ENCODE results near the gene FOSB. TPM values are rescaled to one million over a fixed set of nuclear protein-coding genes. Genes with fewer than 3 reads are reported as not detected.

FOSB gene
- total RNA-seq, 3 donors from 2014 or later: 29.8 to 109 (median 38.4) TPM

DNA sequence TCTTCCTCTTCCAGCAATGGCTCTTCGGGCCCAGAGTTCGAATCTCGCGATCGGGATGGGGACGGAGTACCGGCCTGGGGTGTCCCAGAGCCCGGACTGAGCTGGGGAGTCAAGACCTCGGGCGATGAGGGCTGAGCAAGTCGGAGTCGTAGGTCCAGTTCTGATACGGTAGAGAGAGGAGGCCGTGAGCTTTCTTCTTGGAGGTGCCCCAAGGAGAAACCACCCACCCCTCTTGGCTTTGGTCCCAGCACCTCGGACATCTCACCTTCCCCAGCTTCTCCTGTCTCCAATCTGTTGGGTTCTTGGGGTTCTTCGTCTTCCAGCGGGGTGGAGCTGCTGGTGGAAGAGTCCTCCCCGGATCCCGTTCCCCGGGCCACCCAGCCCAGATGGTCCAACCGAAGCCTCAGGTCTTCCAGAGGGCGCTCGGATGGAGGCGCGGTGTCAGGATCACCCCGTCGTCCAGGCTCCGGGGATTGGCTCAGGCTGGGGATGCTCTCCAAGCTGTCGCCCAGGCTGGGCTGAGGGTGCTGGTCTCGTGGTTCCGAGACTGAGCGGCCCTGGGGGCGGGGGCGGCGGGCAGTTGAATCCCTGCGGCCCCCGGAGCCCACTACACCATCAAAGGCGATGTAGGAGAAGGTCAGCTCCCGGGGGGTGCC is 26.6 kb downstream of the FOSB start:
- Histone ChIP-seq H3K4me1 (peaks cover 2 to 14% of the 10 kb centered on the region in 2 donors), H3K27ac (no peak overlapping the region), H3K9me3 (no peaks in the 10 kb centered on the region), H3K27me3 (peaks cover 0 to 7% of the 10 kb centered on the region in 2 donors), H3K4me3 (no peak overlapping the region), H3K36me3 (no peaks in the 10 kb centered on the region)
- TF ChIP-seq, protein P1, sequence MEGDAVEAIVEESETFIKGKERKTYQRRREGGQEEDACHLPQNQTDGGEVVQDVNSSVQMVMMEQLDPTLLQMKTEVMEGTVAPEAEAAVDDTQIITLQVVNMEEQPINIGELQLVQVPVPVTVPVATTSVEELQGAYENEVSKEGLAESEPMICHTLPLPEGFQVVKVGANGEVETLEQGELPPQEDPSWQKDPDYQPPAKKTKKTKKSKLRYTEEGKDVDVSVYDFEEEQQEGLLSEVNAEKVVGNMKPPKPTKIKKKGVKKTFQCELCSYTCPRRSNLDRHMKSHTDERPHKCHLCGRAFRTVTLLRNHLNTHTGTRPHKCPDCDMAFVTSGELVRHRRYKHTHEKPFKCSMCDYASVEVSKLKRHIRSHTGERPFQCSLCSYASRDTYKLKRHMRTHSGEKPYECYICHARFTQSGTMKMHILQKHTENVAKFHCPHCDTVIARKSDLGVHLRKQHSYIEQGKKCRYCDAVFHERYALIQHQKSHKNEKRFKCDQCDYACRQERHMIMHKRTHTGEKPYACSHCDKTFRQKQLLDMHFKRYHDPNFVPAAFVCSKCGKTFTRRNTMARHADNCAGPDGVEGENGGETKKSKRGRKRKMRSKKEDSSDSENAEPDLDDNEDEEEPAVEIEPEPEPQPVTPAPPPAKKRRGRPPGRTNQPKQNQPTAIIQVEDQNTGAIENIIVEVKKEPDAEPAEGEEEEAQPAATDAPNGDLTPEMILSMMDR (IDR thresholded peaks at IDR 0.05): no peak
- DNase-seq (ENCODE audit: low spot score in 2 of 2): no peak
- intact Hi-C loops (cut with DNase I; ENCODE audit: low total_unique reads): no loop called here

DNA sequence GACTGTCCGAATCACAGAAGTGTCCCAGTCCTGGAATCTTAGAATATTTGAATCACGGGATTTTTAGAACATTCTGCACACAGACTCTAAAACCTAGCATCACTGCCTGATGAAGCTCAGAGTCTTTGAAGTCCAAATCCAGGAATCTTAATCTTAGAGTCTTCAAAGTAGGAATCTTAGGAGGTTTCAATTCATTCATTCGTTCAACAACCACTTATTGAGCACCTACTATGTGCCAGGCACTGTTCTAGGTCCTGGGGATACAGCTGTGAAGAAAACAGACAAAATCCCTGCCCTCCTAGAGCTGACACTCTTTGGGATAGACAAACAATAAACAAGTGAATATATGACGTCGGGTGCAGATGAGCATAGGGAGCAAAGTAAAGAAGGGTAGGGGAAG is 27.4 kb downstream of the FOSB start:
- Histone ChIP-seq H3K4me3 (no peak overlapping the region), H3K27ac (no peak overlapping the region), H3K36me3 (no peaks in the 10 kb centered on the region), H3K9me3 (no peaks in the 10 kb centered on the region), H3K27me3 (peaks cover 0 to 7% of the 10 kb centered on the region in 2 donors), H3K4me1 (peaks cover 2 to 14% of the 10 kb centered on the region in 2 donors)
- no peak for DNase-seq (ENCODE audit: low spot score in 2 of 2)
- intact Hi-C loops (cut with DNase I; ENCODE audit: low total_unique reads): no loop called here
- no peak for TF ChIP-seq POLR2A (IDR thresholded peaks at IDR 0.05)
- no peak for TF ChIP-seq POLR2AphosphoS5 (IDR thresholded peaks at IDR 0.05)
- TF ChIP-seq, protein P1 (IDR thresholded peaks at IDR 0.05): no peak

DNA sequence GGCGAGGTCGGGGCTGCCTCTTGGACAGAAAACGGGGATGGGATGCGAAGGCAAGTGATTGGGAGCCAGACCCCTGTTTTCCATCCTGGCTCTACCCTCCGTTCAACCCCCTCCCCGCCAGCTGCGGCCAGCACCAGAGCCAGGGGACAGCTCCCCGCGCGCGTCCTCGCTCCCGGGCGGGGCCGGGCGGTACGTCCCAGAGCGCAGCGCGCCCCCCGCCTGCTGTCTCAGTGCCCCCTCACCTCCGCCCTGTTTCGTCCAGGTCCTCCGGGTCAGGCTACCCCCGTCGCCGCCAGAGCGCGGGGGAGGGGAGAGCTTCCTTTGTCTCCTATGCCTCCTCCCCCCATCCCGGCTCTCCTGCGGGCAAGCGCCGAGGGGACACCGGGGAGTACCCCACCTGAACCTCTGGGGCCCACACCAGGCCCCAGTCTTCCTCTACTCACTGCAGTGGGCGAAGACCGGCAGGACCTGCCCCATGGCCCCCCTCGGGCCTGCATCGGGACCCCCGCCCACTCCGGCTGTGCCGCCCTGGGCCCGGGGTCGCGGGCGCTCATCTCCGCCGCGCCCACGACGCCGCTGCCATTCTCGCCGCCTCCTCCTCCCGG is 28.7 kb downstream of the FOSB start:
- intact Hi-C loops (cut with DNase I; ENCODE audit: low total_unique reads): no loop called here
- DNase-seq (ENCODE audit: low spot score in 2 of 2): no peak
- H3K27ac ChIP-seq: no peak overlapping the region

DNA sequence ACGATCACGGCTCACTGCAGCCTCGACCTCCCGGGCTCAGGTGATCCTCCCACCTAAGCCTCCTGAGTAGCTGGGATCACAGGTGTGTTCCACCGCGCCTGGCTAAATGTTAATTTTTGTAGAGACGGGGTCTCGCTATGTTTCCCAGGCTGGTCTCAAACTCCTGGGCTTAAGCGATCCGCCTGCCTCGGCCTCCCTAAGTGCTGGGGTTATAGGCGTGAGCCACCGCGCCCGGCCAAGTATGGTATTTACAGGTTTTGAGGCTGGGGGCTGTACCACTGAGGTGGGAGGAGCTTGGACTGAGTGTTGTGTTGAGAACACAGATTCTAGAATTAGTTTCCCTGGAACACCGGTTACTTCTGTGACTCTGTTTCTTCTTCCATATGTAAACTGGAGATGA is 30.0 kb downstream of the FOSB start:
- H3K4me1 ChIP-seq: peaks cover 0 to 14% of the 10 kb centered on the region in 2 donors
- H3K36me3 ChIP-seq: no peaks in the 10 kb centered on the region
- no peak for TF ChIP-seq POLR2A (IDR thresholded peaks at IDR 0.05)
- TF ChIP-seq, protein P1 (IDR thresholded peaks at IDR 0.05): no peak
- TF ChIP-seq POLR2AphosphoS5 (IDR thresholded peaks at IDR 0.05): no peak
- H3K27ac ChIP-seq: no peak overlapping the region
- H3K4me3 ChIP-seq: no peak overlapping the region
- intact Hi-C loops (cut with DNase I; ENCODE audit: low total_unique reads): no loop called here
- peaks cover 0 to 7% of the 10 kb centered on the region in 2 donors for H3K27me3 ChIP-seq
- no peaks in the 10 kb centered on the region for H3K9me3 ChIP-seq
- DNase-seq (ENCODE audit: low spot score in 2 of 2): no peak

More for the DNA sequence above, 28.7 kb downstream of the FOSB start:
- peaks cover 2 to 14% of the 10 kb centered on the region in 2 donors for H3K4me1 ChIP-seq
- no peaks in the 10 kb centered on the region for H3K36me3 ChIP-seq
- TF ChIP-seq, protein P1 (IDR thresholded peaks at IDR 0.05): no peak
- TF ChIP-seq POLR2A (IDR thresholded peaks at IDR 0.05): no peak
- no peak for TF ChIP-seq POLR2AphosphoS5 (IDR thresholded peaks at IDR 0.05)
- no peaks in the 10 kb centered on the region for H3K9me3 ChIP-seq
- peak overlapping the region; percentile 76 for H3K4me3 ChIP-seq
- peaks cover 0 to 7% of the 10 kb centered on the region in 2 donors for H3K27me3 ChIP-seq

DNA sequence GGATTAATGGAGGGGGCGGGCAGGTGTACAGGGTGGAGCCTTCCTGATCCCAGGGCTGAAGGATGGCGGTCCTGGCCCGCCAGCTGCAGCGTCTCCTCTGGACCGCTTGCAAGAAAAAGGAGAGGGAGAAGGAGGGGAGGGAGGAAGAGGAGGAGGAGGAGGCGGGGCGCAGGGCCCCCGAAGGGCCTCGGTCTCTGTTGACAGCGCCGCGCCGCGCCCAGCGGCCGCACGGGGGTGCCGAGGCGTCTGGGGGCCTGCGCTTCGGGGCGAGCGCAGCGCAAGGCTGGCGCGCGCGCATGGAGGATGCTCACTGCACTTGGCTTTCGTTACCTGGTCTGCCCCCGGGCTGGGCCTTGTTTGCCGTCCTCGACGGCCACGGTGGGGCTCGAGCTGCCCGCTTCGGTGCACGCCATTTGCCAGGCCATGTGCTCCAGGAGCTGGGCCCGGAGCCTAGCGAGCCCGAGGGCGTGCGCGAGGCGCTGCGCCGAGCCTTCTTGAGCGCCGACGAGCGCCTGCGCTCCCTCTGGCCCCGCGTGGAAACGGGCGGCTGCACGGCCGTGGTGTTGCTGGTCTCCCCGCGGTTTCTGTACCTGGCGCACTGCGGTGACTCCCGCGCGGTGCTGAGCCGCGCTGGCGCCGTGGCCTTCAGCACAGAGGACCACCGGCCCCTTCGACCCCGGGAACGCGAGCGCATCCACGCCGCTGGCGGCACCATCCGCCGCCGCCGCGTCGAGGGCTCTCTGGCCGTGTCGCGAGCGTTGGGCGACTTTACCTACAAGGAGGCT is 30.8 kb downstream of the FOSB start, which contains the start of gene PPM1N:
Gene PPM1N (plus strand): TSS at position 33 of the 785 bp plus-strand sequence. CDS start 30 bp downstream, at position 63.
- H3K36me3 ChIP-seq: no peaks in the 10 kb centered on the region
- H3K9me3 ChIP-seq: no peaks in the 10 kb centered on the region
- DNase-seq (ENCODE audit: low spot score in 2 of 2): no peak
- peak within 1 kb of the TSS; percentile 76 for H3K4me3 ChIP-seq
- peaks cover 0 to 14% of the 10 kb centered on the region in 2 donors for H3K4me1 ChIP-seq
- TF ChIP-seq, protein P1 (IDR thresholded peaks at IDR 0.05): no peak
- TF ChIP-seq POLR2A (IDR thresholded peaks at IDR 0.05): no peak
- TF ChIP-seq POLR2AphosphoS5 (IDR thresholded peaks at IDR 0.05): no peak
- intact Hi-C loops (cut with DNase I; ENCODE audit: low total_unique reads): no loop called here
- H3K27me3 ChIP-seq: peaks cover 0 to 7% of the 10 kb centered on the region in 2 donors
- peak within 1 kb of the TSS in 1 of 2 donors; percentile 21 for H3K27ac ChIP-seq

Data from breast epithelium (tissue), 4 donors.